Type B pancreatic cell (in vitro differentiated cells): ENCODE results near the gene TFG. TPM values are rescaled to one million over a fixed set of nuclear protein-coding genes. Genes with fewer than 3 reads are reported as not detected.

Experiments used
- total RNA-seq: library from RNA; stranded (reverse); gene quantifications from 2 replicates; pipeline ENCODE4 v1.2.1, GENCODE V29; 2021; ENCODE audit warnings: low replicate concordance

TFG gene
- total RNA-seq, 1 donor from 2014 or later, result 105 TPM

Other genes with a start within 250 kb of the TFG start
- gene TMEM45A, start 216.9 kb upstream of the TFG start, total RNA-seq, result 9.6 and 18.4 TPM in 2 replicates
- 2.8 and 7.7 TPM in 2 replicates for gene ADGRG7, start 99.9 kb upstream of the TFG start, total RNA-seq